HUES64 (cell line): Measurements from ENCODE around the gene PNLDC1. TPM values are rescaled to one million over a fixed set of nuclear protein-coding genes. Genes with fewer than 3 reads are reported as not detected.

ENCODE experiments used
- H3K27ac ChIP-seq: 2 replicates; pipeline ENCODE4 v1.7.0; 2013; ENCODE audit warnings: low read depth, low read length, inconsistent platforms
- H3K27me3 ChIP-seq: 2 replicates; pipeline ENCODE4 v1.6.1; 2013; ENCODE audit warnings: mild to moderate bottlenecking, low read length; ENCODE audit not compliant: insufficient read depth
- H3K36me3 ChIP-seq: 2 replicates; pipeline ENCODE4 v1.6.1; 2013; ENCODE audit warnings: mild to moderate bottlenecking, low read length; ENCODE audit not compliant: insufficient read depth
- H3K4me1 ChIP-seq: 2 replicates; pipeline ENCODE4 v1.6.1; 2013; ENCODE audit warnings: mild to moderate bottlenecking, low read length, moderate library complexity; ENCODE audit not compliant: insufficient read depth
- H3K4me3 ChIP-seq: 2 replicates; pipeline ENCODE4 v1.5.1; 2013; ENCODE audit warnings: mild to moderate bottlenecking, low read length, moderate library complexity
- H3K9ac ChIP-seq: 2 replicates; pipeline ENCODE4 v1.6.1; 2013; ENCODE audit warnings: mild to moderate bottlenecking, low read depth, low read length
- H3K9me3 ChIP-seq: 2 replicates; pipeline ENCODE4 v1.6.1; 2013; ENCODE audit warnings: low read depth, low read length; ENCODE audit not compliant: insufficient read depth
- WGBS: fragments of 150-250, 120-280 bp; methylation state at CpG from one replicate; pipeline ENCODE4 v1.1.7; 2013; ENCODE audit warnings: missing lambda C conversion rate; 5-methylcytosine and 5-hydroxymethylcytosine counted together
- polyA plus RNA-seq, 2 experiments: library from polyadenylated mRNA; stranded (reverse); fragments of 50-300 nt; gene quantifications; one replicate each; pipeline ENCODE4 v1.2.3, GENCODE V29; 2013

Gene PNLDC1, protein sequence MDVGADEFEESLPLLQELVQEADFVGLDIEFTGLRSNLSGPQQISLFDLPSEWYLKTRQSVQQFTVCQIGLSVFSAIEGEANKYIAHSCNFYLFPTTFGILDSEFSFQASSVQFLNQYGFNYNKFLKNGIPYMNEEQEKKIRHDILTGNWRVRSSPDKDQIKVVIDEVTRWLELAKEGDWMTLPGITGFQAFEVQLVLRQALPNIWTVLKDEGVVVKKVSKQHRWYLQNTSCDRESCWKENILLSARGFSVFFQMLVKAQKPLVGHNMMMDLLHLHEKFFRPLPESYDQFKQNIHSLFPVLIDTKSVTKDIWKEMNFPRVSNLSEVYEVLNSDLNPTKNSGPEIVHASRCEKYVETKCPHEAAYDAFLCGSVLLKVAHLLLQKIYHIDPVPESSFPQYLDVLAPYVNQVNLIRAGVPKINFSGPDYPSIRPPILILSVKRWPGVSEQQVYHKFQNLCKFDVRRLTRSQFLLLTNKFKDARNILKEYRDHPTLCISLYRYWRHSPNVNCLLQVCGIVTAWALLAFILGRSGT
- polyA plus RNA-seq (2013, experiment 1 of 2): not detected
- not detected for polyA plus RNA-seq (2013, experiment 2 of 2)

DNA sequence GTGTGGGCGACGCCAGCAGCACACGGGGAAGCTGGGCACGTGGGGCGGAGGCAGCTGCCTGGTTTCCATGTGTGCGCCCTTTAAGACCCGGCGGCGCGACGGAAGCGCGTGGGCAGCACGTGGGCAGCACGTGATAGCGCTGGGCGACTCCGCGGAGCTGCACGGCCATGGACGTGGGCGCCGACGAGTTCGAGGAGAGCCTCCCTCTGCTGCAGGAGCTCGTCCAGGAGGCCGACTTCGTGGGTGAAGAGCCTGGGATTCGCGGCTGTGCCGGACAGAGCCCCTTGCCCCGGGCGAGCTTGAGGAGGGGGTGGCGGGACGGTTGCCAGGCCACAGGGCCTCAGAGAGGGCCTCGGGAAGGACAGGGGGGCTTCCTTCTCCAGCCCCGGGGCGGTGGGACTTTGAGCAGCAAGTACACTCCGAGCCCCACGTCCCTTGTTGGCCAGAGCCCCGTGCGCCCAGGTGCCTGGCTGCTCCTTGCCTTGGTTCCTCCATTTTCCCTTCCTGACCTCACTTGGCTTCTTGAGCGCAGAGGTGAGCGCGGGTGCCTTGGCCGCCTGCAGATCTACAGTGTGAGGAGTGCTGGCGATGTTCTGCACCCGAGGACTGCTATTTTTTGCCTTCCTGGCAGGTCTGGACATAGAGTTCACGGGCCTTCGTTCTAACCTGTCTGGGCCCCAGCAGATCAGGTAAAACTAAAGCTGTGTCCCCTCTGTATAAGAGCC lies at the start of gene PNLDC1:
Gene PNLDC1 (plus strand): TSS at position 136 of the 725 bp plus-strand sequence. CDS start 32 bp downstream, at position 168.
- WGBS: 94% methylated on average over 50 of the region's 50 CpGs
- H3K27ac ChIP-seq: no peak within 1 kb of the TSS
- no peak within 1 kb of the TSS for H3K9ac ChIP-seq
- H3K27me3 ChIP-seq: no peaks in the 10 kb centered on the region
- H3K9me3 ChIP-seq: no peaks in the 10 kb centered on the region
- no peaks in the 10 kb centered on the region for H3K4me1 ChIP-seq
- peaks cover 35% of the 10 kb centered on the region for H3K36me3 ChIP-seq
- no peak within 1 kb of the TSS for H3K4me3 ChIP-seq

GRCh38 chr6:159751448-159751847 lies 48.6 kb upstream of the PNLDC1 start:
- Histone ChIP-seq H3K9me3 (no peaks in the 10 kb centered on the region), H3K36me3 (peaks cover 100% of the 10 kb centered on the region), H3K27ac (no peak overlapping the region), H3K9ac (no peak overlapping the region), H3K4me3 (no peak overlapping the region), H3K4me1 (no peaks in the 10 kb centered on the region), H3K27me3 (no peaks in the 10 kb centered on the region)
- WGBS: 93% methylated on average over 2 of the region's 3 CpGs

- Histone ChIP-seq H3K4me1 (no peaks in the 10 kb centered on the region), H3K27me3 (no peaks in the 10 kb centered on the region), H3K4me3 (no peak overlapping the region), H3K9me3 (no peaks in the 10 kb centered on the region), H3K27ac (no peak overlapping the region), H3K9ac (no peak overlapping the region), H3K36me3 (peaks cover 100% of the 10 kb centered on the region)
- 94% methylated on average over 5 of the region's 6 CpGs for WGBS
These were observed 46.8 kb upstream of the PNLDC1 start for GRCh38 chr6:159753081-159753872.

- no peaks in the 10 kb centered on the region for H3K27me3 ChIP-seq
- no peak overlapping the region for H3K27ac ChIP-seq
- H3K9ac ChIP-seq: no peak overlapping the region
- WGBS: 98% methylated on average over 2 of the region's 2 CpGs
- H3K36me3 ChIP-seq: peaks cover 95% of the 10 kb centered on the region
- no peaks in the 10 kb centered on the region for H3K9me3 ChIP-seq
- H3K4me1 ChIP-seq: no peaks in the 10 kb centered on the region; the same call in 1 of the 2 replicates
- H3K4me3 ChIP-seq: no peak overlapping the region
These were observed 45.7 kb upstream of the PNLDC1 start for GRCh38 chr6:159754401-159754800.

- H3K36me3 ChIP-seq: peaks cover 87% of the 10 kb centered on the region
- no peaks in the 10 kb centered on the region for H3K27me3 ChIP-seq
- H3K9ac ChIP-seq: no peak overlapping the region
- no peak overlapping the region for H3K27ac ChIP-seq
- WGBS: 97% methylated on average over 12 of the region's 15 CpGs
- no peak overlapping the region for H3K4me3 ChIP-seq
- peaks cover 8% of the 10 kb centered on the region; the same call in 1 of the 2 replicates for H3K4me1 ChIP-seq
- no peaks in the 10 kb centered on the region for H3K9me3 ChIP-seq
These were observed 44.8 kb upstream of the PNLDC1 start for GRCh38 chr6:159754959-159755914.

GRCh38 chr6:159756508-159756907 lies 43.6 kb upstream of the PNLDC1 start:
- Histone ChIP-seq H3K36me3 (peaks cover 74% of the 10 kb centered on the region), H3K9ac (no peak overlapping the region)
- 94% methylated on average over 4 of the region's 4 CpGs for WGBS

DNA sequence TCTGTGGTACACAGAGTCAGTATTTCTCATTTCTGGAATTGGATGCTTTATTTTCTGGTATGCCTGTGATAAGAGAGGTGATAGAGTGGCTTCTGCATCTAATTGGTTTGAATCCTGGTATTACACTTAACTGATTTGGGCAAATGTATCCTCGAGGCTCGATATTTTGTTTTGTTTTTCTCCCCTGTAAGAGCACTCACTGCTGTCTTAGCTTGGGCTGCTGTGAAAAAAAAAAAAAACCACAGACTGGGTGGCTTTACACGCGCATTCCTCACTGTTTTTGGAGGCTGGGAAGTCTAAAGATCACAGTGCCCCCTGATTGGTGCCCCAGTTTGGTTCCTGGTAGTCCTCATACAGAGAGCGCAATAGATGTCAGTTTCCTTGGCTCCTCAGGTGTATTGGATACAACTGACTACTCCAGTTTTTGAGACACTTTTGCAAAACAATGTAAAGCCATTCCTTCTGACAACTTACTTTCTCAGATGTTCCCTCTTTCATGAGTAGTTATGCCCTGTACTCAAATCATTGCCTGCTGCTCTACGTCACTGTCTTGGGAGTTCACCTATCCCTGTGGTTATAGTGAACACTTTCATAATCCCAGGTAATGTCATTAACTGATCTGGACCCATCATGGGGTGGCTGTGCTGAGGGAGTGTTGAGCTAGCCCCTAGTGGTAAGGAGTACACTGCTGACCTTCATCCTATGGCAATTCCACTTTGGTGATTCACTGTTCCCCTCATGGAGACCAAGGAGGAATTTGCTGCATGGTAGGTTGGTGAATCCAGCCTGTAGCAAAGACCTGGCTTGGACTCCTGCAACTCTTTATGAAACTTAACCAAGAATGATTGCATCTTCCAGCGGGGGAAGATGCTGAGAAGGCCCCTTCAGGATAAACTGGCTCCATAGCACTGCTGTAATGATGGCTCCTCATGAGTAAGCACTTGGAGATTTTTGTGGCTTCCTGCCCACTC lies 41.8 kb upstream of the PNLDC1 start:
- peak overlapping the region; percentile 7; the same call in 1 of the 2 replicates for H3K27ac ChIP-seq
- no peaks in the 10 kb centered on the region for H3K9me3 ChIP-seq
- 98% methylated on average over 7 of the region's 7 CpGs for WGBS

More at GRCh38 chr6:159756508-159756907, 43.6 kb upstream of the PNLDC1 start:
- no peak overlapping the region for H3K4me3 ChIP-seq
- no peak overlapping the region for H3K27ac ChIP-seq
- H3K9me3 ChIP-seq: no peaks in the 10 kb centered on the region
- no peaks in the 10 kb centered on the region for H3K27me3 ChIP-seq
- H3K4me1 ChIP-seq: peaks cover 11% of the 10 kb centered on the region

GRCh38 chr6:159759645-159760044 lies 40.4 kb upstream of the PNLDC1 start:
- Histone ChIP-seq H3K4me1 (peaks cover 11% of the 10 kb centered on the region), H3K9ac (peak overlapping the region; percentile 3; the same call in 1 of the 2 replicates), H3K36me3 (peaks cover 59% of the 10 kb centered on the region), H3K4me3 (no peak overlapping the region), H3K9me3 (no peaks in the 10 kb centered on the region), H3K27ac (peak overlapping the region; percentile 99), H3K27me3 (no peaks in the 10 kb centered on the region)
- 58% methylated on average over 2 of the region's 2 CpGs for WGBS

More for the DNA sequence above, 41.8 kb upstream of the PNLDC1 start:
- peaks cover 62% of the 10 kb centered on the region for H3K36me3 ChIP-seq
- no peak overlapping the region for H3K9ac ChIP-seq
- no peak overlapping the region for H3K4me3 ChIP-seq
- peaks cover 11% of the 10 kb centered on the region for H3K4me1 ChIP-seq
- no peaks in the 10 kb centered on the region for H3K27me3 ChIP-seq

DNA sequence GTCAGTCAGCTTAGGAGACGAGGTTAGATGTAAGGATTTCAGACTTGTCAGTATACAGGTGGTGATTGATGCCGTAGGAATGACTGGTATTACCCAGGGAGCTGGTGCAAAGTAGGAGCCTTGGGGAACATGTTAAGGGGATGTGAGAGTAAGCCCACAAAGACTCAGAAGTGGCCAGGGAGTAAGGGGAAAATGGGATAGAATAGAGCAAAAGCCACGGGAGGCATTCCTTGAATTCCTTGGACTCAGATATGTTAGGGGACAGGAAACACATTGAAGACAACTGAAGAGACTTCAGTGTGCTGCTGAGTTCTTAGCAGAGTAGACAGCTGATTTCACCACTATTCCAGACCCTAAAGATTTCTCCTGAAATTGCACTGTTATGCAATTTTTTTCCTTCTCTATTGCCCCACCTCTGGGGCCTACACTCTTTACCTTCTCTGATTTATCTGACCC lies 39.4 kb upstream of the PNLDC1 start:
- peaks cover 54% of the 10 kb centered on the region for H3K36me3 ChIP-seq
- H3K4me3 ChIP-seq: peak overlapping the region; percentile 62
- no peaks in the 10 kb centered on the region for H3K9me3 ChIP-seq
- peaks cover 11% of the 10 kb centered on the region for H3K4me1 ChIP-seq
- H3K27ac ChIP-seq: peak overlapping the region; percentile 99
- H3K9ac ChIP-seq: peak overlapping the region; percentile 82; the same call in 1 of the 2 replicates
- H3K27me3 ChIP-seq: no peaks in the 10 kb centered on the region
- WGBS: 55% methylated on average over 3 of the region's 3 CpGs
